Stimulated activated effector memory CD8-positive, alpha-beta T cell treated with anti-CD3 and anti-CD28 coated beads, Interleukin-12 subunit alpha, Interleukin-12 subunit beta, amount 100 ng/mL, for 72 hours (primary cell): ENCODE data around the gene CCDC78.

Experiments
- ATAC-seq: fragments of 150-1000 bp; cut with Tn5 transposase; 2 replicates; pipeline ENCODE4 v1.10.0; 2021
- DNase-seq, 2 donors: peaks; one replicate each; pipeline ENCODE4 v3.0.0; 2021 to 2022; ENCODE audit warnings: low spot score in 2 of 2
- H3K27ac Mint-ChIP-seq: one replicate; pipeline ENCODE4 v1.8.0; 2022; ENCODE audit warnings: mild to moderate bottlenecking, mixed read lengths
- H3K36me3 Mint-ChIP-seq: one replicate; pipeline ENCODE4 v1.8.0; 2022; ENCODE audit warnings: mild to moderate bottlenecking, mixed read lengths
- H3K4me1 Mint-ChIP-seq: one replicate; pipeline ENCODE4 v1.8.0; 2022; ENCODE audit warnings: mixed read lengths
- H3K4me3 Mint-ChIP-seq: one replicate; pipeline ENCODE4 v1.8.0; 2022; ENCODE audit warnings: mild to moderate bottlenecking, mixed read lengths
- H3K9me3 Mint-ChIP-seq: one replicate; pipeline ENCODE4 v1.8.0; 2022; ENCODE audit warnings: mixed read lengths

The CCDC78 gene

DNA sequence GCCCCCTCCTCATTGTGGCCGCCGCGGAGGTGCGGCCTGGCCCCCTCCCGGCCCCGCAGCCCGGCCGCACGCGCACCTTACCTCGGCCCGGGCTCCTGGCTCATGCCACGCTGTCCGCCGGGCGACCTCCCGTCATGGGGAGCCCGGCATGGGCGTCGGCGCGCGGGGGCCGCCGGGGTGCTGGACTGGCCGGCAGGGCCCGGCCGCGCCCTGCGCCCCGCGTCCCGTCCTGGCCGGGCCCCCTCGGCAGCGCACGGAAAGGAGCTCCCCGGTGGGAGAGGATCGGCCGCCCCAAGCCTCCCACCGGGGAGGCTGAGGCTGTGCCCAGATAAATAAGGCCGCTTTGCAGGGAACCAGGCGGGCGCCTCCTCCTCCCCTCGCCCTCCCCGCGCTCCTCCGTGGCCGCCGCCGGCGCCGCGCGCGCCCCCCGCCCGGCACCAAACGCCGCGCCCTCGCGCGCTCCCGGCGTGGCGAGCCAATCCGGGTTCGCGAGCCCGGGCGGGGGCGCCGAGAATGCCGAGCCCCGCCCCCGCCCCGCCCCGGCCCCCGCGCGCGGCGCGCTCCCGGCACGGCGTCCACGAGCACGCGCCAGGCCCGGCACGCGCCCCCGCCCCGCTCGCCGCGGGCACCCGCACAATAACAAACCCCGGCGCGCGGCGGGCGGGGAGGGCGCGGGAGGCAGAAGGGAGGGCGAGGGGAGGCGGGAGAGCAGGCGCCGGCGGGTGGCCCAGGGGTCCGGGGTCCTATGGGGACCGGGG is 20.6 kb downstream of the CCDC78 start, which contains the start of gene FBXL16:
FBXL16 (minus strand) TSS at position 371 of the 758 bp plus-strand sequence. CDS start 8,396 bp downstream, outside the sequence.
- H3K4me3 Mint-ChIP-seq: no peak within 1 kb of the TSS
- no peak within 1 kb of the TSS for H3K27ac Mint-ChIP-seq
- H3K4me1 Mint-ChIP-seq: no peaks in the 10 kb centered on the region
- H3K36me3 Mint-ChIP-seq: peaks cover 5% of the 10 kb centered on the region
- no peaks in the 10 kb centered on the region for H3K9me3 Mint-ChIP-seq
- no peak for ATAC-seq
- no peak for DNase-seq

DNA sequence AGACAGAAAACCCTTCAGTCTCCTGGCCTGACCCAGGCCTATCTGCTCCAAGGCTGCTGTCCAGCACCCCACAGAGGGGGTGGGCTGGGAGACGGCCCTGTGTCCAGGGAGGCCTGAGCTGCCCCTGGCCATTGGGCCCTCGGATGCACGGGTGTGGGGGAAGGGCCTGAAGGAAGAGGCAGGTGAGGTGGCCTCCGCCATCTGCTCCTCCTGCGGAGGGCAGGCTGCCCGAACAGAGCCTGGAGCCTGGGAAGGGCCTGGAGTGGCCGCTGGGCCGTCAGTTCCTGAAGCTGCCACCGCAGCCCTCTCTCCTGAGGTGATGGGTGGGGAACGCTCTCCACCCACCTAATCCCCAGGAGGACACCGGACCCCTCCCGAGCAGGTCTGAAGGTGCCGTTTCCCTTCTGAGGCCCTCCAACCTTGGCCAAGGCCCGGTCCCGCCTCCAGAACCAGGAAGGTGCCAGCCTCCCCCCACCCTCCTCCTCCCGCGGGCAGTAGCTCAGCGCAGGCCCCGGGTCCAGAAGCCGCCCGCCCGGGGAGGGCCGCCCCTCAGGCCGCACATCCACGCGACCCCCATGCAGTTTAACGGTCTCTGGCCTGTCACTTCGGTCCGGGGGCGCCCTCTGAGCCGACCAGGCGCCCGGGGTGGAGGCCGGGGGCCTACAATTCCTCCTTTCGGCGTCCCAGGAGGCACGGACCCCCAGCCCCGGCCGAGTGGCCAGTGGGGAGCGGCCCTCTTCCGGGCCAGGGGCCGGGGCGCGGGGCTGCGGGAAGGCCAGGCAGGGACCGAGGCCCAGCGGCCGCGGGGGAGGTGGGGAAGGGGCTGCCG is 21.5 kb downstream of the CCDC78 start:
- no peaks in the 10 kb centered on the region for H3K9me3 Mint-ChIP-seq
- peaks cover 5% of the 10 kb centered on the region for H3K36me3 Mint-ChIP-seq
- H3K4me3 Mint-ChIP-seq: no peak overlapping the region
- H3K4me1 Mint-ChIP-seq: no peaks in the 10 kb centered on the region
- DNase-seq (no peak), ATAC-seq (no peak)
- H3K27ac Mint-ChIP-seq: no peak overlapping the region

DNA sequence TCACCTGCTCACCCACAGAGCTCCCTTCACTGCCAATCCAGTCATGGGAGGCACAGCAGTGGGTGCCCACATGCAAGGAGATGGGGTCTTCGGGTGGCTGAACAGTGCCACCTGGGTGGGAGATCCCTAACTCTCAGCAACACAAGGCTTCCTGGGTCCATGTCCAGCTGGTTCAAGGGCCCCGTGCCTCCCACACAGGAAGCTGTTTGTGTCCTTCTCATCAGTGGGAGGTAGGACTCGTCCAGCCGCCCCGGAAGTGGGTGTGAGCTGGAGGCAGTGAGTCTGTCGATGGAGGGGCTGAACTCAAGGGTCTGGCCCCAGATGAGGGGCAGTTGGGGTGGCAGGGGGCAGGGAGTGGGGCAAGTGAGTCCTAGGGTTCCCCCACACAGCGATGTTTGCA is 22.2 kb downstream of the CCDC78 start:
- ATAC-seq (no peak), DNase-seq (no peak)
- H3K36me3 Mint-ChIP-seq: peaks cover 5% of the 10 kb centered on the region
- no peak overlapping the region for H3K4me3 Mint-ChIP-seq
- H3K27ac Mint-ChIP-seq: no peak overlapping the region
- no peaks in the 10 kb centered on the region for H3K9me3 Mint-ChIP-seq
- peaks cover 6% of the 10 kb centered on the region for H3K4me1 Mint-ChIP-seq

DNA sequence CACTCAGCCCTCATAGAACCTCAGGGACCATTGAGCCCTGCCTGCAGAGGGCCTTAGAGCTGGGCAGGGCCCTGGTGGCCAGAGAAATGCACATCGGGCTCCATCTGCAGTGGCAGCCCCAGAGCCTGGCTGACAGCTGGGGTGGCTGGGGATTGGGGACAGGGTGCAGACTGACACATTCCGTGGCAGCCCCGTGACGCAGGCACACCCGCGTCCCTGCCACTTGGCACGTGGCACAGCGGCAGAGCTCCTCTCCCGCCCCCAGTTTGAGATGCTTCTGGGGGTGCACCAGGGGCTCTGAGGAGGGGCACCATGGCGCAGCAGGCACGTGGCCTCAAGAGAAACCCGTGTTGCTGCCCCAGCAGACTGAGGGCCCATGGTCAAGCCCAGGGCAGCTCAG is 22.8 kb downstream of the CCDC78 start:
- Mint-ChIP-seq H3K4me1 (peaks cover 9% of the 10 kb centered on the region), H3K36me3 (peaks cover 5% of the 10 kb centered on the region), H3K9me3 (no peaks in the 10 kb centered on the region), H3K27ac (no peak overlapping the region), H3K4me3 (no peak overlapping the region)
- DNase-seq: no peak
- no peak for ATAC-seq

DNA sequence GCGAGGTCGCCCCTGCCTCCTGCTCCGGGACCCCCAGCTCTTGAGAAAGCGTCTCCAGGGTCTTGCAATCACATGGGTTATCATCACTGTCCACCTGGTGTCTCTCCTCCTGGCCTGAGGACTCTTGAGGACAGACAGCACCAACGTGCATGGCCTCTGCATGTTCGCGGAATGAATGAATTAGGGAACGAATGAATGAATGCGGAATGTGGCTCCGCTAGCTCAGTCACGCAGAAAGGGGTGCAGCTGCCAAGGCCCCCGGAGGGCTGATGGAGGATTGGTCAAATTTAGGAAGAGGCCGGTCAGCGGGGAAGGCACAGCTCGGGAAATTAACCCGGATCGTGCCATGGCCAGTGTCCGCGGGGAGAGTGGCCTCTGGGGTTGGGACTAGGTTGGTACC is 23.9 kb downstream of the CCDC78 start:
- H3K9me3 Mint-ChIP-seq: no peaks in the 10 kb centered on the region
- no peak overlapping the region for H3K27ac Mint-ChIP-seq
- ATAC-seq: no peak
- no peak for DNase-seq
- H3K36me3 Mint-ChIP-seq: peaks cover 5% of the 10 kb centered on the region
- H3K4me1 Mint-ChIP-seq: peaks cover 9% of the 10 kb centered on the region
- H3K4me3 Mint-ChIP-seq: no peak overlapping the region

DNA sequence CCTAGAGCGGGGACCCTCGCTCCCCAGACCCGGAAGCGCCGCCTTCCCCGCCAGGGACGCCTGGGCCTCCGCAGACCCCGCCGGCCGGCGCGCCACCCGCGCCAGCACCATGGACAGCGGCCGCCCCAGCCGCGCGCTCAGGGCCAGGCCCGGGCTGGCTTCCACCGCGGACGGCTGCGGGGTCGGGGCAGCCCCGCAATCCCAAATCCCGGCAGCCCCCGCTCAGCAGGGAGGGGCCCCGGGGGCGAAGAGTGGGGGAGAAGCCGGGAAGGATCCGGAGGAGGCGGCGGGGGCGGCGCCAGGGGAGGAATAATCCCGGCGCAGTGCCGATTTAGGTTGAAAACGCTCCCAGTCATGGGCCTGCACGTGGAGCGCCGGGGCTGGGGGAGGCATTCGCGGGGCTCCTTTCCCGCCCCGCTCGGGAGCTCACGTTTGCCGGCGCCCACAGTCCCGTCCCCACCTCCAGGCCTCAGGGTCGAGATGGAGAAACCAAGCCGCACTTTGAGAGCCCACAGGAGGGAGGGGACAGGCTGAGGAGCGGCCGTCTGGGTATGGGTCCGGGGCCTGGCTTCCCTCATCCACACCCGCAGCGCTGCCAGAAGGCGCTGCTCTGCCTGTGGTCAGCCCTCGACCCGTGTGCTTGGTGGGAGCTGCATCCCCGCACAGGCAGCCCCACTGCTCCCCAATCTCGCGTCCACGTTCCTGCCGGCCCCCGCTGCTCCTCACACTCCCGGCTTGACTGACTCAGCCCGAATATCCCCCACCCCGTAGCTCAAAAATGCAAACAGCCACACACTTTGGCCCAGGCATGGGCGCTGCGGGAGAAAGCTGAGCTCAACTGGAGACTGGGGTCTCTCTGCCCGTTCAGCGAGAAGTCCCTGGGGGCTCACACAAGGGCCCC is 25.3 kb downstream of the CCDC78 start:
- Mint-ChIP-seq H3K36me3 (peaks cover 5% of the 10 kb centered on the region), H3K27ac (no peak overlapping the region), H3K4me1 (peaks cover 9% of the 10 kb centered on the region), H3K9me3 (no peaks in the 10 kb centered on the region), H3K4me3 (no peak overlapping the region)
- ATAC-seq (peak; percentile 63), DNase-seq (peak in 1 of 2 donors; percentile 59)

DNA sequence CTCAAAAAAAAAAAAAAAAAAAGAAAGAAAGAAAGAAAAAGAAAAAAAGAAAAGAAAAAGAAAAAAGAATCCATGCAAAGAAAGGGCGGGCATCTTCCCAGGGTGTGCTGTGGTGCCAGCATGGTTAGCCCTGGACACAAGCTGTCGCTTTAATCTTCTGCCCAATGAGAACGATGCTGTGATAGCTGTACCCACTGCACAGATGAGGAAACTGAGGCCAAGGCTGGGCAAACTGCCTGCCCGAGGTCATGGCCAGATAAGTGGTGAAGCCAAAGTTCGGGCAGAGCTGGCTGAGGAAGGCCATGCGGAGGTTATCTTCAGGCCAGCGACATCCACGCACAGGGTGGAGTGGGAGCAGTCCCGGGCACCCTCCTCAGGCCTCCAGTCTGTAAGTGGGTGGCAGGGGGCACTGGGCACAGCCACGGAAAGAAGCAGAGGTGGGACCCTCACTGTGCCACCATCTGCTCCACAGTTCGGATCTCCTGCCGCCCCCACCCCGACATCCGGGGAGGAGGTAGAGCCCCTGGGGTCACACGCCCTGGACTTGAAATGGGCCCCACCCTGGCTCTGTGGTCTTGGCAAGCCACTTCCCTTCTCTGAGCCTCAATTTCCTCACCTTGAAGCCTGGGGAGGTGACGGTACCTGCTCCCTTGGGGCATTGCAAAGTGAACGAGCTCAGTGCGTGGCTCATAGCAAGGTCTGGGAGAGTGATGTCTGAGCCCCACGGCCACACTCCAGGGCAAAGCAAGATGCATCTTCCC is 27.2 kb downstream of the CCDC78 start:
- H3K9me3 Mint-ChIP-seq: no peaks in the 10 kb centered on the region
- ATAC-seq (no peak), DNase-seq (no peak)
- H3K4me1 Mint-ChIP-seq: peaks cover 14% of the 10 kb centered on the region
- H3K36me3 Mint-ChIP-seq: peaks cover 5% of the 10 kb centered on the region
- H3K27ac Mint-ChIP-seq: no peak overlapping the region
- H3K4me3 Mint-ChIP-seq: no peak overlapping the region

DNA sequence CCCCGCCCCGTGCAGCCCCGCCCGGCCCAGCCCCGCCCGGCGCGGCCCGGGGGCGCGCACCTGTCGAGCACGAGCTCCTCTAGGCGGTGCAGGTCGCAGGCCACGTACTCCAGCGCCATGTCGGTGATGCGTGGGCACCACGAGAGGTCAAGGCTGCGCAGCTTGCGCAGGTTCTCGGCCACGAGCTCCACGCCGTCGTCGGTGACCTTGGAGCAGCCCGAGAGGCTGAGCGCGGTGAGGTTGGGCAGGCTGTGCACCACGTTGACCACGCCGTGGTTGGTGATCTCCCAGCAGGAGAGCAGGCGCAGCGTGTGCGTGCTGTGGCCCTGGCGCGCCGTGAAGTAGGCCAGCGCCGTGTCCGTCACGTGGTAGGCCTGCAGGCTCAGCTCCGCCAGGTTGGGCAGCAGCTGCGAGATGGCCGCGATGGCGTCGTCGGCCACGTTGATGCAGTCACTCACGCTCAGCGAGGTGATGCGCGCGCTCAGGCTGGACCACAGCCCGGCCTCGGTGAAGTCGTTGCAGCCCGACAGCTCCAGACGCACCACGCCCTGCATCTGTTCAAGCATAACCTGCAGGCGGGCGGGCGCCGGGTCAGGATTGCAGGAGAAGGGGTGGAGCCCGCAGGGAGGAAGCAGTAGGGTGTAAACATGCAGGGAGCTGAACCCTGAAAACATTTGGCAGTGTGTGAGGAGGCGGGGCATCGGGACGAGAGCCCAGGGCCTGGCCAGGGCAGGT is 30.7 kb downstream of the CCDC78 start:
- Mint-ChIP-seq H3K27ac (peak overlapping the region; percentile 80), H3K4me1 (peaks cover 22% of the 10 kb centered on the region), H3K4me3 (peak overlapping the region; percentile 79), H3K36me3 (peaks cover 7% of the 10 kb centered on the region), H3K9me3 (no peaks in the 10 kb centered on the region)
- DNase-seq (peak; percentile 59 to 81), ATAC-seq (peak; percentile 85)

DNA sequence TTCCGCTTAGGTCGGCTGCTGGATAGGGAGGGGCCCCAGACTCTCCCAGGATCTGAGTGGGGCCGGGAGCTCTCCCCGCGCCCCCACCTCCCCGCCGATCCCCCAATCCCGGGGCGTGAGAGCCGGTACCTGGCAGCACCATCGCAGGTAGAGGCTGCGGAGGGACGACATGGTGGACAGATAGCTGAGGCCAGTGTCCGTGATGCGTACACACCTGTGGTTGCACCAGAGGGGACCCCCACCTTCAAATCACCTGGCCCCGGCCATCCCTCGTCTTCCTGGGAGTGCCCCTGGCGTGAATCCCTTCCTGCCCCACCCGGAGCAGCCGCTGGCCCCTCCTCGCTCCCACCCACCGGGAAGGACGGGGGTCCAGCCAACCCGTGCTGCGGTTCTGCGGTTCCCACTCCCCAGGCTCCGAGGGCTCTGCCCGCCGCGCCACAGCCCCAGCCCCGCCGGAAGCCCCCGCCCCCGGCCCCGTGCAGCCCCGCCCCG is 31.3 kb downstream of the CCDC78 start:
- Mint-ChIP-seq H3K4me1 (peaks cover 22% of the 10 kb centered on the region), H3K4me3 (peak overlapping the region; percentile 79), H3K9me3 (no peaks in the 10 kb centered on the region), H3K27ac (peak overlapping the region; percentile 80), H3K36me3 (peaks cover 7% of the 10 kb centered on the region)
- ATAC-seq (no peak), DNase-seq (no peak)

DNA sequence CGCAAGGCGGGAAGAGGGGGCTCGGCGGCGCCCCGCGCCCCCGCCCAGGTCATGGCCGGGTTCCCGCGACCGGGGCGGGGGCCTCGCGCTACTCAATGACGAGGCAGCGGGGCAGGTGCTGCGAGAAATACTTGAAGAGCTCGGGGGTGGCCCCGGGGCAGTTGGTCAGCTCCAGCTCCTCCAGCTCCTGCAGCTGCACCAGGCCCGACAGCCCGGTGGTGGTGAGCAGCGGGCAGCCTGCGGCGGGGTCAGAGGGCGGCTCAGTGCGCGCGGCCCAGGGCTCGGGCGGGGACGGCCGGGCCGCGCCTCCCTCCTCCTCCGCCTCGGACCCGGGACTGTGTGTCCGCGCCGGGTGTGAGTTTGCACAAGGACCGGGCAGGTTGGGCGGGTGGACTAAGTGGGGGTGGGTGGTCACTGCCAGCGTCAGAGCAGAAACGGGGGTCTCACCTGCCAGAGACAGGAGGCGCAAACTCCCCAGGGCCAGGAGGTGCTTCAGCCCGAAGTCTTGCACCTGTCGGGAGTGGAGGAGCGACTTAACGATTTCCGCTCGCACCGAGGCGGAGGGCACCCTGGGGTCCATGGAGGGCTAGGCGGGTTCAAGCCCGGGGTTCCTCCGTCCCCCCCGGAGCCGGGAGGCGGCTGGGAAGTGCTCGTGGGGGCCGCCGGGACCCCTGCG is 31.9 kb downstream of the CCDC78 start:
- DNase-seq (no peak), ATAC-seq (no peak)
- Mint-ChIP-seq H3K27ac (no peak overlapping the region), H3K4me1 (peaks cover 22% of the 10 kb centered on the region), H3K9me3 (no peaks in the 10 kb centered on the region), H3K36me3 (peaks cover 7% of the 10 kb centered on the region), H3K4me3 (peak overlapping the region; percentile 79)

DNA sequence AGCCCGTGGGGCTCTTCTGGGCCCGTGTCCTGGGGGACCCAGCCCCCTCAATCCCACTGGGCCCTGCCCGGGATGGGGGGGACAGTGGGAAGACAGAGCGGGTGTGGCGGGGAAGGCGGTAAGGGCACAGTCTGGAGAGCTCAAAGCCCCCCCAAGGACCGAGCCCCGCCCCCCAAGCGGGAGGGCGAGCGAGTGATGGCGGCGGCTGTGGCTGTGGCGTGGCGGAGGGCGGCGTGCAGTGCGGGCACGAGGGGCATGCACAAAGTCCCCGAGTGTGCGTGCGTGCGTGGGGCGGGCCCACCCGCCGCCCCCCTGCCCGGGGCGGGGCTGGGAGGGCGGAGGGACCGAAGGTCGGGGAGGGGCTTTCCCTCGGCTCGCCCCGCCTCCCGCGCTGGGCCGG is 32.5 kb downstream of the CCDC78 start:
- ATAC-seq (no peak), DNase-seq (no peak)
- Mint-ChIP-seq H3K36me3 (peaks cover 7% of the 10 kb centered on the region), H3K27ac (no peak overlapping the region), H3K4me1 (peaks cover 22% of the 10 kb centered on the region), H3K9me3 (no peaks in the 10 kb centered on the region), H3K4me3 (peak overlapping the region; percentile 79)

DNA sequence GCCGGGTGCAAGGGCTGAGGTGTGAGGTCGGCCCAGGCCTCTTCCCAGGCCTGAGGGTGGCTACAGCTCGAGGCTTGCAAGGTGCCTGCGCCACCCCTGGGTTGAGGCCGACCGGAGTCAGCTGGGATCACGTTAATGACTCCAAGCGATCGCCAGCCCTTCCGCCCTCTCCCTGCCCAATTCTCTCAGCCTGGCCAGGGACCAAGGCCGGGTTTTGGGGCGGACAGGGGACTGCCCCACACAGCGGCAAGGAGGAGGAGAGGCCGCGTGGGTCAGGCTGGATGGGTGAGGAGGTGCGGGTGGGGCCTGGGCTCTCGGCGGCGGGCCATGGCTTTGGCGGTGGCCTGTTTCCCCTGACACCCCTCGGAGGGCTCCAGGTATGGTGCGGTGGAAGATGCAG is 32.9 kb downstream of the CCDC78 start:
- no peak for ATAC-seq
- no peak for DNase-seq
- H3K27ac Mint-ChIP-seq: no peak overlapping the region
- H3K4me3 Mint-ChIP-seq: peak overlapping the region; percentile 79
- H3K9me3 Mint-ChIP-seq: no peaks in the 10 kb centered on the region
- peaks cover 25% of the 10 kb centered on the region for H3K4me1 Mint-ChIP-seq
- H3K36me3 Mint-ChIP-seq: peaks cover 7% of the 10 kb centered on the region

DNA sequence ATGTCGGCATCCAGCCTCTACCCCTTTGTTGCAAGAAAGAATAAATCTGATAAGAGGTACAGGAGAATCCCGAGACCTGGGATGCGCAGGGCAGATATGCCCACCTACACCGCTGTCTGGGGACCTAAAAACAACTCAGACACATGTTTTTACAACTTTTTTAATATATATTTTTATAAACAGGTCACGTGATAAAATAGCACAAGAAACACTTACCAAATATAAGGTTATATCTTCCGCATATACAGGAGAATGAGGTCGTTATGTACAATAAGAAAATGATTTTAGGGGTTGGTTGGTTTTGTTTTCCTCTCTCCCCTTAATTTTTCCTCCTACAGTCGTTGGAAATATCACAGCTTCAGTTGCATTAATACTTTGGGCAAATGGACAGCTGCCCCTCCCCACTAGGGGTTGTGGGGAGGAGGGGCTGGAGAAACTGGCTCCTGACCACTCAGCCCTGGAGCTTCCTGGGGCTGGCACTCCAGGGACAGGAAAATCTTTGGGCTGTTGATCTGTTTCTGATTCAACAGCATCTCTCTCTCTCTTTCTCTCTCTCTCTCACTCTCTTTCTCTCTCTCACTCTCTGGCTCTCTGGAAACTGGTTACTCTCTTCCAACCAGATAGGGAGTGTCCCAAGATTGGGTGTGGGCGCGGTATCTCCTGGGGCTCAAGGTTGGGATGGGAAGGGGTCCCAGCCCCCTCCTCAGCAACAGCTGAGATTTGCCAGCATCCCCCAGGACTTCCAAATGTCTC is 33.7 kb downstream of the CCDC78 start:
- no peaks in the 10 kb centered on the region for H3K9me3 Mint-ChIP-seq
- peak overlapping the region; percentile 79 for H3K4me3 Mint-ChIP-seq
- H3K27ac Mint-ChIP-seq: no peak overlapping the region
- H3K4me1 Mint-ChIP-seq: peaks cover 25% of the 10 kb centered on the region
- peaks cover 7% of the 10 kb centered on the region for H3K36me3 Mint-ChIP-seq
- no peak for DNase-seq
- no peak for ATAC-seq
